Activated B cell treated with CpG ODN at 0.5 μM for 24 hours (primary cell): ENCODE results near the gene WNT8A. TPM values are rescaled to one million over a fixed set of nuclear protein-coding genes. Genes with fewer than 3 reads are reported as not detected.

Experiments
- ATAC-seq: fragments of 200-7000 bp; cut with Tn5 transposase; one replicate; pipeline ENCODE4 v1.10.0; 2021; ENCODE audit warnings: low read depth, mild to moderate bottlenecking, moderate library complexity
- CTCF ChIA-PET: fragments of 350-600 bp; sonication (Branson Sonifier 250); formaldehyde crosslinking; loops from one replicate; lab custom pipeline; 2021; ENCODE audit warnings: antibody characterized with exemption; lab: Charles Lee
- POLR2A ChIA-PET: fragments of 350-600 bp; sonication (Branson Sonifier 250); formaldehyde crosslinking; loops from one replicate; lab custom pipeline; 2021; ENCODE audit warnings: antibody characterized with exemption; lab: Charles Lee
- DNase-seq: peaks from one replicate; pipeline ENCODE4 v3.0.0; 2022
- H3K27ac Mint-ChIP-seq: one replicate; pipeline ENCODE4 v1.8.0; 2020; ENCODE audit warnings: mixed read lengths
- H3K27me3 Mint-ChIP-seq: one replicate; pipeline ENCODE4 v1.8.0; 2021; ENCODE audit warnings: mixed read lengths
- H3K36me3 Mint-ChIP-seq: one replicate; pipeline ENCODE4 v1.8.0; 2021; ENCODE audit warnings: low read depth, mixed read lengths
- H3K4me1 Mint-ChIP-seq: one replicate; pipeline ENCODE4 v1.8.0; 2021; ENCODE audit warnings: mixed read lengths
- H3K4me3 Mint-ChIP-seq: one replicate; pipeline ENCODE4 v1.8.0; 2020; ENCODE audit warnings: mild to moderate bottlenecking, mixed read lengths
- H3K9me3 Mint-ChIP-seq: one replicate; pipeline ENCODE4 v1.8.0; 2020; ENCODE audit warnings: mixed read lengths
- intact Hi-C: fragments of 100-400 bp; cut with micrococcal nuclease; formaldehyde crosslinking; loops from one replicate; pipeline ENCODE4 v1.15.1; 2024
- total RNA-seq: library from RNA; stranded (reverse); gene quantifications from 2 replicates; pipeline ENCODE4 v1.2.3, GENCODE V29; 2022
- TF ChIP-seq, protein P1 (sequence below): fragments of 200-600 bp; IDR thresholded peaks from one replicate; pipeline ENCODE4 v1.8.0; 2022; ENCODE audit warnings: antibody characterized with exemption, mild to moderate bottlenecking

The WNT8A gene
- total RNA-seq, 1 donor from 2014 or later = not detected

- Mint-ChIP-seq H3K4me3 (no peak overlapping the region), H3K27ac (no peak overlapping the region), H3K36me3 (no peaks in the 10 kb centered on the region), H3K27me3 (peaks cover 8% of the 10 kb centered on the region), H3K9me3 (no peaks in the 10 kb centered on the region), H3K4me1 (peaks cover 8% of the 10 kb centered on the region)
- intact Hi-C loops = no loop called here
- CTCF ChIA-PET = interaction anchor here (1.0 to 1.3 kb wide), 4 partner anchors 62 to 510 kb away, joined by 3 to 4 read pairs (median 4); no protein-coding TSS in a partner anchor
- ATAC-seq (no peak), DNase-seq (no peak)
- POLR2A ChIA-PET = no interaction called here
- TF ChIP-seq, protein P1, sequence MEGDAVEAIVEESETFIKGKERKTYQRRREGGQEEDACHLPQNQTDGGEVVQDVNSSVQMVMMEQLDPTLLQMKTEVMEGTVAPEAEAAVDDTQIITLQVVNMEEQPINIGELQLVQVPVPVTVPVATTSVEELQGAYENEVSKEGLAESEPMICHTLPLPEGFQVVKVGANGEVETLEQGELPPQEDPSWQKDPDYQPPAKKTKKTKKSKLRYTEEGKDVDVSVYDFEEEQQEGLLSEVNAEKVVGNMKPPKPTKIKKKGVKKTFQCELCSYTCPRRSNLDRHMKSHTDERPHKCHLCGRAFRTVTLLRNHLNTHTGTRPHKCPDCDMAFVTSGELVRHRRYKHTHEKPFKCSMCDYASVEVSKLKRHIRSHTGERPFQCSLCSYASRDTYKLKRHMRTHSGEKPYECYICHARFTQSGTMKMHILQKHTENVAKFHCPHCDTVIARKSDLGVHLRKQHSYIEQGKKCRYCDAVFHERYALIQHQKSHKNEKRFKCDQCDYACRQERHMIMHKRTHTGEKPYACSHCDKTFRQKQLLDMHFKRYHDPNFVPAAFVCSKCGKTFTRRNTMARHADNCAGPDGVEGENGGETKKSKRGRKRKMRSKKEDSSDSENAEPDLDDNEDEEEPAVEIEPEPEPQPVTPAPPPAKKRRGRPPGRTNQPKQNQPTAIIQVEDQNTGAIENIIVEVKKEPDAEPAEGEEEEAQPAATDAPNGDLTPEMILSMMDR = no peak
These were observed 55.9 kb downstream of the WNT8A start for GRCh38 chr5:138139781-138140090.

DNA sequence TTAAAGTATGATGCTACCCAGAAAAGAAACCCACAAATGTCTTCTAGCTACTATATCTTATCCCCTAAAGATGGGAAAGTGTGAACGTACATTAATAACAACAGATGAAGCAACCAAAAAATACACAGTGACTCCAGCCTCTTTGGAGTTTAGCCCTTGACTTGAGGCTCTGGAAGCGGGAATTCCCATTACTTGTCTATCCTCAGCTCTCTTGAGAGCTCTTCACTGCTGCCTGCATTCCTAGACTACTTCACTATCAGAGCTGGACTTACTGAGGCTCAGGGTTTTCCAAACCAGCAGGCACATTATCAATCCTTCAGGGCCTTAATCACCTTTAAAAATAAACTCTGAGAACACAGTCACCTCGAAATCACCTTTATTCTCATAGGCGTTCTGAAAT lies 56.4 kb downstream of the WNT8A start:
- H3K4me1 Mint-ChIP-seq = peaks cover 8% of the 10 kb centered on the region
- TF ChIP-seq, protein P1 = no peak

More for the DNA sequence above, 56.4 kb downstream of the WNT8A start:
- ChIA-PET POLR2A (no interaction called here), CTCF (interaction anchor here (1.0 to 1.3 kb wide), 4 partner anchors 63 to 511 kb away, joined by 3 to 4 read pairs (median 4); no protein-coding TSS in a partner anchor)
- Mint-ChIP-seq H3K4me3 (no peak overlapping the region), H3K9me3 (no peaks in the 10 kb centered on the region), H3K36me3 (no peaks in the 10 kb centered on the region), H3K27ac (no peak overlapping the region), H3K27me3 (peaks cover 8% of the 10 kb centered on the region)
- DNase-seq = no peak
- no peak for ATAC-seq
- intact Hi-C loops = no loop called here

Other genes with a start within 250 kb of the WNT8A start
- not detected in 2 replicates for gene MYOT, start 216.2 kb upstream of the WNT8A start, total RNA-seq
- not detected in 2 replicates for gene PKD2L2, start 194.6 kb upstream of the WNT8A start, total RNA-seq
- 76.6 and 84.1 TPM in 2 replicates for gene FAM13B, start 51.0 kb upstream of the WNT8A start, total RNA-seq
- gene NME5, start 55.4 kb downstream of the WNT8A start, total RNA-seq = not detected in 2 replicates
- gene BRD8, start 94.6 kb downstream of the WNT8A start, total RNA-seq = 63.5 and 77.8 TPM in 2 replicates
- gene KIF20A, start 95.1 kb downstream of the WNT8A start, total RNA-seq = 0.40 and 0.44 TPM in 2 replicates
- 31.9 and 35.0 TPM in 2 replicates for gene CDC23, start 129.3 kb downstream of the WNT8A start, total RNA-seq
- not detected in 2 replicates for gene GFRA3, start 190.6 kb downstream of the WNT8A start, total RNA-seq
- gene CDC25C, start 247.8 kb downstream of the WNT8A start, total RNA-seq = 0.42 TPM in 1 of 2 replicates, not detected in the other